Measurements from ENCODE around the gene STPG3.

STPG3 gene

DNA sequence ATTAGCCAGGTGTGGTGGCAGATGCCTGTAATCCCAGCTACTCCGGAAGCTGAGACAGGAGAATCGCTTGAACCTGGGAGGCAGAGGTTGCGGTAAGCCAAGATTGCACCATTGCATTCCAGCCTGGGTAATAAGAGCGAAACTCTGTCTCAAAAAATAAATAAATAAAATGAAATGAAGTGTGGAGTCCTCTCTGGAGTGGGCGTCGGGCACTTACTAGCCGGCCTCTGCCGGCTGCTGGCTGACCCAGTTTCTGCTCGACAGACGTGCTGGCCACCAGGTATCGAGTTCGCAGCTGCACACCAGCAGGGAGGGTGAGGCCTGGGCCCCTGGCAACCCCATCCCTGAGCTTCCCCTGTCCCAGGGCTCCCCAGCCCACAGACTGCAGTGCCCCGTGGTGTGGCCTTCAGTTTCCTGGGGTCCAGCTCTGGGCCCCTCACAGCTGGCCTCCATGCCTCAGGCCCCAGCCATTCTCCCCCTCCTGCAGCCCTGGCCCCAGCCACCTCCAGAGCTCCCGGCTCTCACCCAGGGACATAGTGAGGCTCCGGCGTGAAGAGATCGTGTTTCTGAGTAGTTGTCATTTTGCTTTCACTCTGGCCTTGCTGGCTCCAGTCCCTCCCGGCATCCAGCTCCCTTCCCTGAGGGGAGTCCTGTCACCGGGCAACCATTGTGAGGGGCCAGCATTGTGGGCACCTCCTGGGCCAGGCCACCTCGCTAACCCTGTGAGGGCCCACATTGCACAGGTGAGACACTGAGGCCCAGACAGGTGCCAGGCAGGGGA is 3.8 kb upstream of the STPG3 start:
- no peak for DNase-seq

- DNase-seq = no peak
Measured at GRCh38 chr9:137247916-137248175, 3.2 kb upstream of the STPG3 start.

DNA sequence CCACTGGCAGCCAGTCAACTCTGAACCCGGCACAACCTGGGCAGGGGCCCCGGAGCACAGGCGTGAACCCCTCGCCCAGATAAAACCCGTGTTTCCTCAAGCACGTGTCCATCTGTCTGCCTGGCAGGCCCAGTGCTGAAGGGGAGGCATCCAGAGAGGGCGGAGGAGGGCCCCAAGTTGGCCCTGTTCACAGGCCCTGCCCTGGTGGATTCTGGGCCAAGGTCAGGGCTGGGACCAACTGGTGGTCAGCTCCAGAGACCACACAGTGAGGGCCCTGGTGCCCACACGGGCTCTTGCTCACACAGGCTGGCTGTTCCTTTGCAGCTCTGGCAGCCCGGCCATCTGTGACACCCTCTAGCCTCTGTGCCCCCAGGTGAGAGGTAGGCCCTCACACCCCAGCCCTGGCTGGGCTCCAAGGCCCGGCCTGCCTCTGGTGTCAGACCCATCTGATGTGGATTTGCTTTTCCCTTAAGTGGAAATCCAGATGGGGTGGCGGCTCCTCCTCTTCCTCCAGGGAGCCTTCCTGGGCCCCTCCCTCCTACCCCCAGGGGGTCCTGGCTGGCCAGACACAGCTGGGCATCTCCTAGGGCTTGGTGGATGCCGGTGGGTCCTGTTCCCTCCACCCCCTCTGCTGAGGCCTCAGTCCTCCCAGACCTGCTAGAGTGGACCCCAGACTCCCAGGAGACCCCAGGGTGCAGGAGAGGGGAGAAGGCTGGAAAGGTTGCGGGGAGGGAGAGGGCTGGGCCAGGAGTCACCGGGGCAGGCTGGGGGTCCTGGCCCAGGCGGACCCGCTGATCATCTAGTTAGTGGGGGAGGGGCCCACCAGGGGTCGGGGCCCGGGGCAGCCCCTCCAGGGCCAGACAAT is 525 bp upstream of the STPG3 start:
- no peak for DNase-seq

DNA sequence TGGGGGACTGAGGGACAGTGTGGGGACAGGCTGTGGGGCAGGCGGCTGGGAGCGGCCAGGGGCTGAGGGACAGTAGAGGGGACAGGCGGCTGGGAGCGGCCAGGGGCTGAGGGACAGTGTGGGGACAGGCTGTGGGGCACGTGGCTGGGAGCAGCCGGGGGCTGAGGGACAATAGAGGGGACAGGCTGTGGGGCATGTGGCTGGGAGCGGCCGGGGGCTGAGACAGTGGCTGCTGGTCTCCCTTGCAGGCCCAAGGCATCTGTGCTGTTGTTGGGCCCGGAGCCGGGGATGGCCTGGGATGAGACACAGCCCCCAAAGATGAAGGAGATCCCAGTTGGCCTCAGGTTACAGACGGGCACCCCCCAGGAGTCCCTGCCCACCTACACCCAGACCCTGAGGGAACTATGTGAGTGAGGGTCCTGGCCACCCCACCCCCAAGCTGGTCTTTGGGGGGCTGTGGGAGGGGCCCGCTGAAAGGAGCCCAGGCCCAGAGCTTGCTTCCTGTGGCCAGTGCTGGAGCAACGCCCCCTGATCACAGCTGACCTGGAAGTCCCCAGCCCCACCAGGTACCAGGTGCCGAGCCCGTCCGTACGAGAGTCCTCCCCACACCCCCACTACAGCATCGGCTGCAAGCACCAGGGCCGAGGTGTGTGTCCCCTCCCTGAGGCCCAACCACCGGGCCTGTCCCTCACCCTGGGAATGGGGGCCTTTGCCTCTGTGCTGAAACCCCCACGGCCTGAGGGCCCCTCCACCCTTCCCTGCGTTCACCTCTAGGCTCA is 593 bp downstream of the STPG3 start:
- no peak for DNase-seq

DNA sequence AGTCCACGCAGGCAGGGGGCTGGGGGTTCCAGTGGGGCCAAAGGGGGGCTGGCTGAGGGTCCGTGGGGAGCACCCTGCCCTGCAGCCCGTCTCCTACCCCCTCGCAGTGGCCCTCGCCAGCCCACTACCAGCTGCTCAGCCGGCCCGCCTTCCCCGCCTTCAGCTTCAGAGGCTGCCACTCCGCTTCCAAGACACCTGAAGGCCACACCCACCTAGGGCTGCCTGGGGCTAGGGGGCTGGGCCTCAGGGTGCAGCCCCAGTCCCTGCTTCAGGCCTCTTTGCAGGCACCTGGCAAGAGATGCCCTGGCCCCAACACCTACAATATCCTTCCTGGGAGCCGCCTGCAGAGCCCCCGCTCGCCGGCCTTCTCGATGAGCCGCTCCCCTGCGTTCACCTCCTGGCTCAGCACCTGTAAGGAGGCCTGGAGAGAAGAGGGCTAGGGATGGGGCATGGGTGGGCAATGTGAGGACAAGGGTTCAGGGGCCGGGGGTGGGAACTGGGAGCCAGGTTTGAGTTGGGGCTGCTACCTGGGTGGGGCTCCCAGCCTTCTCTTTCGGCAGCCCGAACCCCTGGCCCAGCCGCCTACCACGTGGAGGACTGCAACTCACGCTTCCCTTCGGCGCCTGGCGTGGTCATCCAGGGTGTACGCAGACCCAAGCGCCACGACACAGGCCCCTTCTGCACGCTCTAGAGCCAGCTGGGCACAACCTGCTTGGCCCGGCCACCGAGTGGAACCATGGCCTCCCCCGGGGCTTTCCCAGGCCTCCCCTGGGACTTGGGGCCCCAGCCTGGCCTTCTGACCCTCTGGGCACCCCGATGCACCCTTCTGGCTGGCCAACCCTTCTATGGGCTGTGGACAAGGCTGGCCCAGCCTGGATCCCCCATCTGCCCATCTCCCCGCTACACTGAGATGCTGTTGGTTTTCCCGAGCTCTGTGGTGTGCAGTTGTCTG is 1.7 kb downstream of the STPG3 start:
- DNase-seq = peak; percentile 69

- DNase-seq = no peak
Measured at GRCh38 chr9:137253717-137254623, 2.9 kb downstream of the STPG3 start.

- peak; percentile 93 for DNase-seq
Measured at GRCh38 chr9:137254624-137255447, 3.8 kb downstream of the STPG3 start, which contains the start of gene NELFB. NELFB (plus strand) TSS chr9:137255327.

DNA sequence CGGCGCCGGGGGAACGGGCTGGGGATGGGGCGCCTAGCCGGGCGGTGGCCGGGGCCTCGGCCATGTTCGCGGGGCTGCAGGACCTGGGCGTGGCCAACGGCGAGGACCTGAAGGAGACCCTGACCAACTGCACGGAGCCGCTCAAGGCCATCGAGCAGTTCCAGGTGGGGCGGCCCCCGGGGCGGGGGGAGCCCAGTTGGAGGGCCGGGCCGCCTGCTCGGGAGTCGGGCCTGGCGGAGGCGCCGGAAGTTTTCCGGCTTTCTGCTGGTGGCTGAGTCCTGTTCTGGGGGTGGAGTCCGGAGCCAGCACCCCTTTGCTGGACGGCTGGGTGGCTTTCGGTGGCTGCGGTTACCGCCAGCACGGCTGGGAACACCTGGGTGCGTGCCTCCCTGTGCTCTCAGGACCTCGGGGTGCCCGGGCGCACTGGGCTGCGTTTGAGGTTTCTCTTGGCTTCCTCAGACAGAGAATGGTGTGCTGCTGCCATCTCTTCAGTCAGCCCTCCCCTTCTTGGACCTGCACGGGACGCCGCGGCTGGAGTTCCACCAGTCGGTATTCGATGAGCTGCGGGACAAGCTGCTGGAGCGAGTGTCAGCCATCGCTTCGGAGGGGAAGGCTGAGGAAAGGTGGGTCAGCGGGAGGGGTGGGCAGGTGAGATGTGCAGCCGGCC is 4.5 kb downstream of the STPG3 start:
- peak; percentile 74 for DNase-seq

DNA sequence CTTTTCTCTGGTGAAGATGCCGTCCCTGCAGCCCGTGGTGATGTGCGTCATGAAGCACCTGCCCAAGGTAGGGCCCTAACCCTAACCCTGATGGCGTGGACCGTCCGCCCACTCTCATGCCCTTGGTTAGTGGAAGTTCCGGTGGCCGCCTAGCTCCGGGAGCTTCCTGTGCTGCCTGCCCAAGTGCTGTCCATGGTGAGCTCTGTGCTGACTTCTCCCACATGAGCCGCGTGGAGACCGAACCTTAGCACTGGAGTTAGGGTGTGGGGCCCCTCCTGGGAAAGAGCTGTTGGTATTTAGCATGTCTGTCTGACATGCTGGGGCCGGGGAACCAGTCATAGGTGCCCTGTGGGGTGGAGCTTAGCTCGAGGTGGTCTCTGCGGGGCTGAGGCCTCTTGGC is 5.3 kb downstream of the STPG3 start:
- DNase-seq = no peak

DNA sequence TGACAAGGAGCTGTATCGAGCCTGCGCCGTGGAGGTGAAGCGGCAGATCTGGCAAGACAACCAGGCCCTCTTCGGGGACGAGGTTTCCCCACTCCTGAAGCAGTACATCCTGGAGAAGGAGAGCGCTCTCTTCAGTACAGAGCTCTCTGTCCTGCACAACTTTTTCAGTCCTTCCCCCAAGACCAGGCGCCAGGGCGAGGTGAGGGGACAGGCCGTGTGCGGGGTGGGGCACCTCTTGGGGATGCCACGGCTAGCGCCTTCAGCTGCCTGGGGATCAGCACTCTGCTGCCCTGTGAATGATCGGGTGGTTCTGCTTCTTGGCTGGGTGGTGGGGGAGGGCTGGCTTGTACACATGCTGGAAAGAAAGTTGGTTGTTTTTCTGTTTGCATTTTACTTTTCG is 5.8 kb downstream of the STPG3 start:
- no peak for DNase-seq

GRCh38 chr9:137262173-137262908 is 11.3 kb downstream of the STPG3 start:
- peak; percentile 55 for DNase-seq

GRCh38 chr9:137262909-137263285 is 11.8 kb downstream of the STPG3 start:
- no peak for DNase-seq

- DNase-seq = no peak
Measured at GRCh38 chr9:137263506-137263905, 12.4 kb downstream of the STPG3 start.

DNA sequence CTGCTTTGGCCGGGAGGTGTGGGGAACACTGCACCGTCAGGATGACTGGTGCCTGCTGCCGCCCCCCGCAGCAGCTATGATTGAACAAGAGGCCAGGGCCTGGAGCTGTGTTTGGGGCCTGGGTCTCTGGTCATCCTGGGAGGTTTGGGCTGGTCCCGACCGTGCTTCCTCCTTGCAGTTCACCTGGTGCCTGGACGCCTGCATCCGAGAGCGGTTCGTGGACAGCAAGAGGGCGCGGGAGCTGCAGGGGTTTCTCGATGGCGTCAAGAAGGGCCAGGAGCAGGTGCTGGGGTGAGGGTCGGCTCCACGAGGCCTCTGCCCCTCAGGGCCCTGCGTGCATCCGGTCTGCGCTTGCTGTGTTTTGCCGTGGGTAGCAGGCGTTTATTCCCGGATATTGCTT is 13.0 kb downstream of the STPG3 start:
- DNase-seq = no peak

DNA sequence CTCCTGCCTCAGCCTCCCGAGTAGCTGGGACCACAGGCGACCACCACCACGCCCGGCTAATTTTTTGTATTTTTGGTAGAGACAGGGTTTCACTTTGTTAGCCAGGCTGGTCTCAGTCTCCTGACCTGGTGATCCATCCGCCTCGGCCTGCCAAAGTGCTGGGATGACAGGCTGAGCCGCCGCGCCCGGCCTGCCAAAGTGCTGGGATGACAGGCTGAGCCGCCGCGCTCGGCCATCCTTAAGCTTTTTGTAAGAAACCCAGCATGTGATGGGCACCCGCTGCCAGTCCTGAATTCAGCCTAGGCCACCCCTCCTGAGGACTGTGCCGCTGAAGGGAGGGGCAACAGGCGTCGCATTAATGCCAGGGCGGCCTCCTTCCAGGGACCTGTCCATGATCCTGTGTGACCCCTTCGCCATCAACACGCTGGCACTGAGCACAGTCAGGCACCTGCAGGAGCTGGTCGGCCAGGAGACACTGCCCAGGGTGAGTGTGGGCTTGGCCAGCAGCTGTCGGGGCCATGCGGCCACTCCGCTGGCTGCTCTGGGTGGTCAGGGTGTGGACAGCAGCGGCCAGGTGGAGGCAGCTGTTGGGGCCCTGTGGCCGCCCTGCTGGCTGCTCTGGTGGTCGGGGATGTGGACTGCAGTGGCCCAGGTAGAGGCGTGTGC is 14.5 kb downstream of the STPG3 start:
- DNase-seq = no peak

DNA sequence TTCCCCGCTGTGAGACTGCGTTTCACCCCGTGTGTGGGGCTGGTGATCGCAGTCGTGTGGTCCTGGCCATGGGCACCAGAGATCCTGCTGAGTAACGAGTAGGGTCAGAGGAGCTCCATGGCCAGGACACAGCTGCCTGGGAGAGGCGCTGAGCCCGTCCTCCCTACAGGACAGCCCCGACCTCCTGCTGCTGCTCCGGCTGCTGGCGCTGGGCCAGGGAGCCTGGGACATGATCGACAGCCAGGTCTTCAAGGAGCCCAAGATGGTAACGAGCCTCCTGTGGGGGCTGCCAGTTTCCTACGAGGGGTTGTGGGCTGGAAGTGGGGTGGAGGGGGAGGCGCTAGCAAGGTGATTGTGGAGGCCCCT is 15.1 kb downstream of the STPG3 start:
- no peak for DNase-seq

DNA sequence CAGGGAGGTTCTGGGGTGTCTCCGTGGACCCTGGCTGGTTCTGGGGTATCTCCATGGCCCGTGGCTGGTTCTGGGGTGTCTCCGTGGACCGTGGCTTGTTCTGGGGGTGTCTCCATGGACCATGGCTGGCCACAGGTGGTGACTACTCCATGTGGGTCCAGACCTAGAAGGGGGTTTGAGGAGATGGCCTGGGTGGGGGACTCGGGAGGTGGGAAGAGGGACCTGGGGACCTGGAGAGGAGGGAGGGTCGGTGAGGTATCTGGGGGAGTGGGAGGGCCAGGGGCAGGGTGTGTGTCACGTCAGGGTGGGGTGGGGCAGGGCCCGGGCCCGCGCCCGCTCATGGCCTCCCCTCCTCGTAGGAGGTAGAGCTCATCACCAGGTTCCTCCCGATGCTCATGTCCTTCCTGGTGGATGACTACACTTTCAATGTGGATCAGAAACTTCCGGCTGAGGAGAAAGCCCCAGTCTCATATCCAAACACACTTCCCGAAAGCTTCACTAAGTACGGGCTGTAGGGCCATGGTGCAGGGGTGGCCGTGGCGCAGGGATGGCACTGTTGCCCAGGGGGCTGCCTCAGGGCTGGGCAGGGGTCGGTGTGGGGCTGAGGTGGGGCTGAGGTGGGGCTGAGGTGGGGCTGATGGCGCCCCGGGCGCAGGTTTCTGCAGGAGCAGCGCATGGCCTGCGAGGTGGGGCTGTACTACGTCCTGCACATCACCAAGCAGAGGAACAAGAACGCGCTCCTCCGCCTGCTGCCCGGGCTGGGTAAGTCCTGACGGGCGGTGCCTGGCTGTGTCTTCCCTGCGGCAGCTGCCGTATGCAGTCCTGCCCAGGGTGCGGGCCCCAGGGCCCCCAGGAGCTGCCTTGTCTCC is 15.7 kb downstream of the STPG3 start:
- no peak for DNase-seq

DNA sequence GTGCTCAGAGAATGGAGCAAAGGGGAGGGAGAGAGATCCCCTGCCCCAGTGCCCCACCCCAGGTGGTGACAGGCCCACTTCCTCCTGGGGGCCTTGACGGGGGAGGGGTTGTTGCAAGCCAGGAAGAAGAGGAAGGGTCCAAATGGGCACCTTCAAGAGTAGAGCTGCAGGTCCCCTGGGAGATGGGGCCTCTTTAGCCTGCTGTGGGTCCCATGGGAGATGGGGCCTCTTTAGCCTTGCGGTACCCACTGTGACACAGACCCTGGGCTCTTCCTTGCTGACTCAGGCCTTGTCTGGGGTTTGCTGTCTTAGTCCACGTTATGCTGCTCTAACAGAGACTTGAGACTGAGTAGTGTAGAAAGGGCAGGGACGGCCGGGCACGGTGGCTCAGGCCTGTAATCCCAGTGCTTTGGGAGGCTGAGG is 16.9 kb downstream of the STPG3 start:
- no peak for DNase-seq

All from DMS53 (cell line).